ENCODE results near the gene RPL26. TPM values are rescaled to one million over a fixed set of nuclear protein-coding genes. Genes with fewer than 3 reads are reported as not detected.

RPL26 gene
- total and polyA plus RNA-seq, 2 donors (not counting 3 experiments of a cell fraction or from before 2014, with no cell fraction given), result 1,805 to 2,229 TPM

DNA sequence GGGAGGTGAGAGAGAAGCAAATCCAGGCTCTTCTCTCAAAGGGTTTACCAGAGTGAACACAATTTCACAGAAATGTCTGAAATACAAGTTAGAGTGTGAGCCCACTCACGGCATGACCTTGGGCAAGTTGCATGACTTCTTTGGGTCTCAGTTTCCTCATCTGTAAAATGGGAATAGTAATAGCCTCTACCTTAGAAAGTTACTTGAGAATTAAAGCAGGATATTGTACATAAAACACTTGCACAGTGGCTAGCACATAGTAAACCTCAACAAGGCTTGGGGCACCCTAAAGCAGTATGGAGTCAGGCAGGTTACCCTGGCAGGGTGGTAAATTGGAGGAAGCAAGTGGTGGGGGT, 27.9 kb upstream of the RPL26 start:
- FAIRE-seq (no peak), DNase-seq (ENCODE audit: low read depth, low spot score) (no peak)
- no peaks in the 10 kb centered on the region for H3K4me1 ChIP-seq (ENCODE audit: control insufficient read depth, extremely low read depth, insufficient read depth, low read length)
- dilution Hi-C loops (cut with MboI; ENCODE audit: extremely low pct_ligation_motif_present, low sequenced_read_pairs), result no loop called here
- H3K27me3 ChIP-seq (ENCODE audit: control insufficient read depth in 2 of 2, insufficient read depth in 2 of 2, low read length in 2 of 2), result peaks cover 4 to 9% of the 10 kb centered on the region in 2 experiments
- no peaks in the 10 kb centered on the region for H3K36me3 ChIP-seq (ENCODE audit: control insufficient read depth in 2 of 2, extremely low read depth in 1 of 2, insufficient read depth in 2 of 2, low read length in 2 of 2)
- no peaks in the 10 kb centered on the region for H4K20me1 ChIP-seq (replicated peaks; ENCODE audit: control insufficient read depth, extremely low read depth, insufficient read depth, low read length)
- no peaks in the 10 kb centered on the region for H3K9me3 ChIP-seq (replicated peaks; ENCODE audit: control insufficient read depth, insufficient read depth, low read length)
- H2AFZ ChIP-seq (ENCODE audit: low read depth, low read length), result no peak overlapping the region
- no TSS peak for BruUV-seq (replicated peaks)
- H3K4me2 ChIP-seq (ENCODE audit: insufficient read depth, low read length), result no peak overlapping the region
- TF ChIP-seq EZH2 (IDR thresholded peaks at IDR 0.05; ENCODE audit: borderline replicate concordance, low read depth, low read length, severe bottlenecking) (no peak), POLR2AphosphoS5 (IDR thresholded peaks at IDR 0.05; ENCODE audit: insufficient read depth, low read depth, low read length) (no peak), FOS (IDR thresholded peaks at IDR 0.05; ENCODE audit: borderline replicate concordance, insufficient read depth, low read length) (no peak), GATA2 (IDR thresholded peaks at IDR 0.05; ENCODE audit: insufficient read depth, insufficient read length, low read depth, low read length) (no peak), CTCF (IDR thresholded peaks at IDR 0.05; ENCODE audit: extremely low read depth in 1 of 2, insufficient read depth in 1 of 2, low read depth in 1 of 2, low read length in 2 of 2) (no peak), JUN (IDR thresholded peaks at IDR 0.05; ENCODE audit: borderline replicate concordance, insufficient read depth, insufficient read length, low read depth) (no peak), POLR2A (IDR thresholded peaks at IDR 0.05; ENCODE audit: low read depth, low read length) (no peak)
- TF ChIP-seq, protein P1, sequence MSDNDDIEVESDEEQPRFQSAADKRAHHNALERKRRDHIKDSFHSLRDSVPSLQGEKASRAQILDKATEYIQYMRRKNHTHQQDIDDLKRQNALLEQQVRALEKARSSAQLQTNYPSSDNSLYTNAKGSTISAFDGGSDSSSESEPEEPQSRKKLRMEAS (IDR thresholded peaks at IDR 0.05; ENCODE audit: insufficient read depth, insufficient read length), result no peak
- no peak overlapping the region for H3K27ac ChIP-seq (ENCODE audit: insufficient read depth, low read depth, low read length)
- no peaks in the 10 kb centered on the region for H3K79me2 ChIP-seq (ENCODE audit: control insufficient read depth, insufficient read depth, low read length)
- H3K4me3 ChIP-seq (replicated peaks in 1 of 3; ENCODE audit: insufficient read depth in 1 of 3, low read depth in 1 of 3, low read length in 3 of 3), result no peak overlapping the region
- intact Hi-C loops (cut with micrococcal nuclease), result loop anchor here (1.0 to 2.0 kb wide), 5 partner anchors 24 to 374 kb away; partner anchors contain the start of genes NDEL1 and RPL26
- H3K9me1 ChIP-seq (replicated peaks; ENCODE audit: control insufficient read depth, extremely low read depth, insufficient read depth, low read length), result no peaks in the 10 kb centered on the region
- CTCF ChIA-PET, result interaction anchor here (0.6 to 3.6 kb wide), 22 partner anchors 9 to 645 kb away, joined by 3 to 101 read pairs (median 6); partner anchors contain the start of genes CCDC42 and RPL26
- no peak overlapping the region for H3K9ac ChIP-seq (replicated peaks; ENCODE audit: extremely low read depth, insufficient read depth, low read length)
- POLR2A ChIA-PET, result interaction anchor here (1.0 kb wide), 1 partner anchor 25 kb away, joined by 3 read pairs; the partner anchor contains the start of gene NDEL1

All from endothelial cell of umbilical vein (primary cell).